Measurements from ENCODE around the gene STX2. TPM values are rescaled to one million over a fixed set of nuclear protein-coding genes. Genes with fewer than 3 reads are reported as not detected.

STX2 gene
- total and polyA plus RNA-seq, 10 of the 15 experiments (the other 5 are each of a cell fraction or from before 2014, with no cell fraction given): 6.0 to 22.2 (median 10.0) TPM

DNA sequence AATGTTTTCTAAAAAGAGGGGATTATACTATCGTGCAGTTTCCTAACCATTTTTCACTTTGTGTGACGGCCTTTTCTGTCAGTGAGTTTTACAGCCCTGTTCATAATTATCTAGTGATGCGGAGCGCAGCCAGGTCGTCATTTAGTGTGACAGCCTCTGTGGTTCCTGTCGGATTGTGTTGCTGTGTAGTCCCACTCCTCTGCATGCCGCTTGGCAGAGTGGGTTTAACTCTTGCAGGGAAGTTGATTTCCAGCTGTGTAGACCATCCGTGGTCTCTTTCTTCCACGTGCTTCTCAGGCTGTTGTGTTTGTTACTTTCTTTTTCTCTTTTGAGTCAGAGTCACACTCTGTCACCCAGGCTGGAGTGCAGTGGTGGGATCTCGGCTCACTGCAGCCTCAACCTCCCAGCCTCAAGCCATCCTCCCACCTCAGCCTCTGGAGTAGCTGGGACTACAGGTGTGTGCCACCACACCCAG is 41.4 kb upstream of the STX2 start (continued):
- TF ChIP-seq, protein P1, sequence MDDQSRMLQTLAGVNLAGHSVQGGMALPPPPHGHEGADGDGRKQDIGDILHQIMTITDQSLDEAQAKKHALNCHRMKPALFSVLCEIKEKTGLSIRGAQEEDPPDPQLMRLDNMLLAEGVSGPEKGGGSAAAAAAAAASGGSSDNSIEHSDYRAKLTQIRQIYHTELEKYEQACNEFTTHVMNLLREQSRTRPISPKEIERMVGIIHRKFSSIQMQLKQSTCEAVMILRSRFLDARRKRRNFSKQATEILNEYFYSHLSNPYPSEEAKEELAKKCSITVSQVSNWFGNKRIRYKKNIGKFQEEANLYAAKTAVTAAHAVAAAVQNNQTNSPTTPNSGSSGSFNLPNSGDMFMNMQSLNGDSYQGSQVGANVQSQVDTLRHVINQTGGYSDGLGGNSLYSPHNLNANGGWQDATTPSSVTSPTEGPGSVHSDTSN (IDR thresholded peaks at IDR 0.05; ENCODE audit: insufficient replicate concordance, low read depth, low read length): peak; percentile 4
- TF ChIP-seq SP1 (IDR thresholded peaks at IDR 0.05; ENCODE audit: low read depth, low read length) (no peak), MYC (IDR thresholded peaks at IDR 0.05; ENCODE audit: insufficient read depth, insufficient read length, insufficient replicate concordance, low read length, severe bottlenecking) (peak; percentile 43), TCF3 (IDR thresholded peaks at IDR 0.05; ENCODE audit: borderline replicate concordance, insufficient read depth, low read depth, low read length) (peak; percentile 71; the same call in 1 of the 2 replicates), NFXL1 (IDR thresholded peaks at IDR 0.05; ENCODE audit: borderline replicate concordance) (no peak), NR2C2 (IDR thresholded peaks at IDR 0.05; ENCODE audit: borderline replicate concordance, control insufficient read depth, insufficient read length, low read depth) (no peak), GATAD2B (conservative IDR thresholded peaks at IDR 0.05; ENCODE audit: low read depth) (peak; percentile 17; the same call in 1 of the 2 replicates), YBX1 (IDR thresholded peaks at IDR 0.05) (no peak), STAT3 (IDR thresholded peaks at IDR 0.05; ENCODE audit: low read depth, low read length) (no peak), BCL11A (IDR thresholded peaks at IDR 0.05; ENCODE audit: low read depth, low read length) (no peak; the same call in 1 of the 2 replicates)
- TF ChIP-seq, protein P2, sequence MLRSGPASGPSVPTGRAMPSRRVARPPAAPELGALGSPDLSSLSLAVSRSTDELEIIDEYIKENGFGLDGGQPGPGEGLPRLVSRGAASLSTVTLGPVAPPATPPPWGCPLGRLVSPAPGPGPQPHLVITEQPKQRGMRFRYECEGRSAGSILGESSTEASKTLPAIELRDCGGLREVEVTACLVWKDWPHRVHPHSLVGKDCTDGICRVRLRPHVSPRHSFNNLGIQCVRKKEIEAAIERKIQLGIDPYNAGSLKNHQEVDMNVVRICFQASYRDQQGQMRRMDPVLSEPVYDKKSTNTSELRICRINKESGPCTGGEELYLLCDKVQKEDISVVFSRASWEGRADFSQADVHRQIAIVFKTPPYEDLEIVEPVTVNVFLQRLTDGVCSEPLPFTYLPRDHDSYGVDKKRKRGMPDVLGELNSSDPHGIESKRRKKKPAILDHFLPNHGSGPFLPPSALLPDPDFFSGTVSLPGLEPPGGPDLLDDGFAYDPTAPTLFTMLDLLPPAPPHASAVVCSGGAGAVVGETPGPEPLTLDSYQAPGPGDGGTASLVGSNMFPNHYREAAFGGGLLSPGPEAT (IDR thresholded peaks at IDR 0.05; ENCODE audit: low read depth): peak; percentile 61; the same call in 1 of the 2 replicates
- TF ChIP-seq, protein P3, sequence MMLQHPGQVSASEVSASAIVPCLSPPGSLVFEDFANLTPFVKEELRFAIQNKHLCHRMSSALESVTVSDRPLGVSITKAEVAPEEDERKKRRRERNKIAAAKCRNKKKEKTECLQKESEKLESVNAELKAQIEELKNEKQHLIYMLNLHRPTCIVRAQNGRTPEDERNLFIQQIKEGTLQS (IDR thresholded peaks at IDR 0.05; ENCODE audit: borderline replicate concordance, extremely low read depth, low read depth, low read length): no peak
- TF ChIP-seq, protein P4, sequence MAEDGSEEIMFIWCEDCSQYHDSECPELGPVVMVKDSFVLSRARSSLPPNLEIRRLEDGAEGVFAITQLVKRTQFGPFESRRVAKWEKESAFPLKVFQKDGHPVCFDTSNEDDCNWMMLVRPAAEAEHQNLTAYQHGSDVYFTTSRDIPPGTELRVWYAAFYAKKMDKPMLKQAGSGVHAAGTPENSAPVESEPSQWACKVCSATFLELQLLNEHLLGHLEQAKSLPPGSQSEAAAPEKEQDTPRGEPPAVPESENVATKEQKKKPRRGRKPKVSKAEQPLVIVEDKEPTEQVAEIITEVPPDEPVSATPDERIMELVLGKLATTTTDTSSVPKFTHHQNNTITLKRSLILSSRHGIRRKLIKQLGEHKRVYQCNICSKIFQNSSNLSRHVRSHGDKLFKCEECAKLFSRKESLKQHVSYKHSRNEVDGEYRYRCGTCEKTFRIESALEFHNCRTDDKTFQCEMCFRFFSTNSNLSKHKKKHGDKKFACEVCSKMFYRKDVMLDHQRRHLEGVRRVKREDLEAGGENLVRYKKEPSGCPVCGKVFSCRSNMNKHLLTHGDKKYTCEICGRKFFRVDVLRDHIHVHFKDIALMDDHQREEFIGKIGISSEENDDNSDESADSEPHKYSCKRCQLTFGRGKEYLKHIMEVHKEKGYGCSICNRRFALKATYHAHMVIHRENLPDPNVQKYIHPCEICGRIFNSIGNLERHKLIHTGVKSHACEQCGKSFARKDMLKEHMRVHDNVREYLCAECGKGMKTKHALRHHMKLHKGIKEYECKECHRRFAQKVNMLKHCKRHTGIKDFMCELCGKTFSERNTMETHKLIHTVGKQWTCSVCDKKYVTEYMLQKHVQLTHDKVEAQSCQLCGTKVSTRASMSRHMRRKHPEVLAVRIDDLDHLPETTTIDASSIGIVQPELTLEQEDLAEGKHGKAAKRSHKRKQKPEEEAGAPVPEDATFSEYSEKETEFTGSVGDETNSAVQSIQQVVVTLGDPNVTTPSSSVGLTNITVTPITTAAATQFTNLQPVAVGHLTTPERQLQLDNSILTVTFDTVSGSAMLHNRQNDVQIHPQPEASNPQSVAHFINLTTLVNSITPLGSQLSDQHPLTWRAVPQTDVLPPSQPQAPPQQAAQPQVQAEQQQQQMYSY (CRISPR knock-in tag; IDR thresholded peaks at IDR 0.05): no peak
- TF ChIP-seq, protein P5, sequence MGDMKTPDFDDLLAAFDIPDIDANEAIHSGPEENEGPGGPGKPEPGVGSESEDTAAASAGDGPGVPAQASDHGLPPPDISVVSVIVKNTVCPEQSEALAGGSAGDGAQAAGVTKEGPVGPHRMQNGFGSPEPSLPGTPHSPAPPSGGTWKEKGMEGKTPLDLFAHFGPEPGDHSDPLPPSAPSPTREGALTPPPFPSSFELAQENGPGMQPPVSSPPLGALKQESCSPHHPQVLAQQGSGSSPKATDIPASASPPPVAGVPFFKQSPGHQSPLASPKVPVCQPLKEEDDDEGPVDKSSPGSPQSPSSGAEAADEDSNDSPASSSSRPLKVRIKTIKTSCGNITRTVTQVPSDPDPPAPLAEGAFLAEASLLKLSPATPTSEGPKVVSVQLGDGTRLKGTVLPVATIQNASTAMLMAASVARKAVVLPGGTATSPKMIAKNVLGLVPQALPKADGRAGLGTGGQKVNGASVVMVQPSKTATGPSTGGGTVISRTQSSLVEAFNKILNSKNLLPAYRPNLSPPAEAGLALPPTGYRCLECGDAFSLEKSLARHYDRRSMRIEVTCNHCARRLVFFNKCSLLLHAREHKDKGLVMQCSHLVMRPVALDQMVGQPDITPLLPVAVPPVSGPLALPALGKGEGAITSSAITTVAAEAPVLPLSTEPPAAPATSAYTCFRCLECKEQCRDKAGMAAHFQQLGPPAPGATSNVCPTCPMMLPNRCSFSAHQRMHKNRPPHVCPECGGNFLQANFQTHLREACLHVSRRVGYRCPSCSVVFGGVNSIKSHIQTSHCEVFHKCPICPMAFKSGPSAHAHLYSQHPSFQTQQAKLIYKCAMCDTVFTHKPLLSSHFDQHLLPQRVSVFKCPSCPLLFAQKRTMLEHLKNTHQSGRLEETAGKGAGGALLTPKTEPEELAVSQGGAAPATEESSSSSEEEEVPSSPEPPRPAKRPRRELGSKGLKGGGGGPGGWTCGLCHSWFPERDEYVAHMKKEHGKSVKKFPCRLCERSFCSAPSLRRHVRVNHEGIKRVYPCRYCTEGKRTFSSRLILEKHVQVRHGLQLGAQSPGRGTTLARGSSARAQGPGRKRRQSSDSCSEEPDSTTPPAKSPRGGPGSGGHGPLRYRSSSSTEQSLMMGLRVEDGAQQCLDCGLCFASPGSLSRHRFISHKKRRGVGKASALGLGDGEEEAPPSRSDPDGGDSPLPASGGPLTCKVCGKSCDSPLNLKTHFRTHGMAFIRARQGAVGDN (IDR thresholded peaks at IDR 0.05): peak; percentile 75; the same call in 1 of the 2 replicates
- TF ChIP-seq, protein P6, sequence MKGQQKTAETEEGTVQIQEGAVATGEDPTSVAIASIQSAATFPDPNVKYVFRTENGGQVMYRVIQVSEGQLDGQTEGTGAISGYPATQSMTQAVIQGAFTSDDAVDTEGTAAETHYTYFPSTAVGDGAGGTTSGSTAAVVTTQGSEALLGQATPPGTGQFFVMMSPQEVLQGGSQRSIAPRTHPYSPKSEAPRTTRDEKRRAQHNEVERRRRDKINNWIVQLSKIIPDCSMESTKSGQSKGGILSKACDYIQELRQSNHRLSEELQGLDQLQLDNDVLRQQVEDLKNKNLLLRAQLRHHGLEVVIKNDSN (IDR thresholded peaks at IDR 0.05; ENCODE audit: borderline replicate concordance, extremely low read length, insufficient read depth, low read depth, low read length): no peak
- TF ChIP-seq, protein P7, sequence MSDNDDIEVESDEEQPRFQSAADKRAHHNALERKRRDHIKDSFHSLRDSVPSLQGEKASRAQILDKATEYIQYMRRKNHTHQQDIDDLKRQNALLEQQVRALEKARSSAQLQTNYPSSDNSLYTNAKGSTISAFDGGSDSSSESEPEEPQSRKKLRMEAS (IDR thresholded peaks at IDR 0.05; ENCODE audit: low read depth, low read length): peak; percentile 84

Measured in GM12878 (cell line).